NCI-H187 treated with DMSO at 0.1 percent for 48 hours (cell line): ENCODE measurements around the gene PLPPR4.
"Not testable (repeated sequence)": the region's sequence is repeated elsewhere in the genome, so short reads cannot be mapped to it uniquely, and the experiment has no call there.

Experiments
- DNase-seq: peaks from one replicate; lab custom pipeline; 2025; lab: John Stamatoyannopoulos, UW

Gene PLPPR4

DNA sequence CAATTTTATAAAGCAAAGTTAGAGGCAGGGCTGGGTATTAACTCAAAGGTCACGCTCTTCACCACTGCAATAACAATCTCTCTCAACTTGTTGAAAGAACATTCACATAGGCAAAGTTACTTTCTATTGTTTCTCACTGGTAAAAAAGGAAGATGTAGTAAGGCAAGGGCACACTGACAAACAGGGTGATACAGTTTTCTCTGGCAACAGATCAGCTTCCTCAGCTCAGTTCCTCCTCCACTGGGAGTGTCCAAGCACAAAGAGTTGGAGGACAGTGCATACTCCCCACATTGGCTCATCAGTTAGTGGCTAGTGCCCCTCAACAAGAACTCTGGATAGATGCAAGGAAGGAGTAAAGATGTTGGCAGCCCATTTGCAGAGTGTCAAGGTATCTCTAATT, 3.7 kb downstream of the PLPPR4 start:
- no peak for DNase-seq

DNA sequence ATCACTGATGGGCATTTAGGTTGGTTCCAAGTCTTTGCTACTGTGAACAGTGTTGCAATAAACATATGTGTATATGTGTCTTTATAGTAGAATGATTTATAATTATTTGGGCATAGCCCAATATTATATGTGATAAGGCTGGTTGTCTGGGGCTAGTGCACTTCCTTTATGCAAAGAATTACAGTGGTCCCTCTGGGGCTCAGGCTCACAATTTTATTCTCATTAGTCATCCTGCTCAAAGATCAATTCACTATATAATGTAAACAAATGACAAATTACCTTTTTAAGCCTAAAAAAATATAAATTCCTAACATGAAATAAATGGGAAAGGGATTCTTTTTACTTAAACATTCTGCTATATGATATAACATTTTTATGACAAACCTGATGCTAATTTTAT, 5.0 kb downstream of the PLPPR4 start:
- DNase-seq: no peak

DNA sequence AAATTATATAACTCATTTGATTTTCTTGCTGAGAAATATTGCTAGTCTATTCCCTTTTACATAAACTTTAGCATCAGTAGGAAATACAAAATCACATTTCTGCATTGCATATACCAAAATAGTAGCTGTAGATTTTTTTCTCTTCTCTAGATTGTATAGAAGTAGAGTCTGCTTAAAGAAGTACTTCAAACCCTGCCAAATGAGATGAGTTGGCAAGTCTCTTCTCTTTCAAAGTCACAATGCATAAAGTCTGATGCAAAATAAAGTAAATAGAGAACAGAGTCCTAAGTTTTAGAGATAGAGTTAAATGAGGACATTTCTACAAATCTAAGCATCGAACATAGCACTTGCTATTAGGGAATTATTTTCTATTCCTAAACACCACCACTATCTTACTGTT, 6.4 kb downstream of the PLPPR4 start:
- no peak for DNase-seq

DNA sequence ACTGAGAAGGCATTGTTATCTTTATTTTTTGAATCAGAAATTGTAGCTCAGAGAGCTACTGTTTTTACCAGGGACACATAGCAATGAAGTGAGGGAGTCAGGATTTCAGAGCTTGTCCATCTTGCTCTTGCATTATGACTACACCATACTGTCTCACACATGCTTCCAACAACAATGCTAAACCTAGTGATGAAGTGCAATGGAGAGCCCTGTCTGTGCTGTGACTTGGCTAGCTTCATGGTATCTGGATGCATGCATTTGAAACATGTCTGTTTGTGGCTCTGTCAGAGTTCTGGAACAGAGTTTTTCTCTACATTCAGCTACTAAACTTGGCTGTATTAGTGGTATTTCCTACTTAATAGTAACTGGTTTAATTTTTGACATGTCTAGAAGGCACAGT, 7.0 kb downstream of the PLPPR4 start:
- no peak for DNase-seq

DNA sequence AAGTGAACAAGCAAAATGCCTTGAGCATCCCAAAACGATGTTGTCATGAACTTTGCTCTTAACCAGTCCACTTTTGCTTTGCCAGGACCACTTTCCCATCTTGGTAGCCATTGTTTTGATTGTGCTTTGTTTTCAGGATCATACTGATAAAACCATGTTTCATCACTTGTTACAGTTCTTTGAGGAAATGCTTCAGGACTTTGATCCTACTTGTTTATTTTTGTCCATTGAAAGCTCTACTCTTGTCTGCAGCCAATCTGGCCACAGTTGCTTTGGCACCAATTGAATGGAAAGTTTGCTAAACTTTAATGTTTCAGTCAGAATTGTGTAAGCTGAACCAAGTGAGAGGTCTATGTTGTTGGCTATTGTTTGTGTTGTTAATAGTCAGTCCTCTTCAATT, 12.8 kb downstream of the PLPPR4 start:
- no peak for DNase-seq

DNA sequence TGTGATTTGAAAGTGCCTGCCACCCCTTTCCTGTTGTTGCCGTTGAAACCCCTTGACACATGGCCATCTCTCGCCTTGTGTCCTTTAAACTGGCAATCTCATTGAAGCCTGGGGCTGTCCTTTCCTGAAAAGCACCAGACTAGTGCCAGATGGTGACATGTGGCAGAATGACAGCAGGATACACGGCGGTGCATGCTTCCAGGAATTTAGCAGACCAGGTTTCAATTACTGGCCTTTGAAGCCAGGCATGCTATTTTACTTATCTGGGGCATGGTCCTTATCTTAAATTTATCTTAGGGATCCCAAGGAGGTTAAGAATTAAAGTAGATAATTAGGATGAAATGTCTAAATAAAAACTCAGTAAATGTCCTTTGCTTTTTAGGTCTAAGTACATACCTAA, 15.2 kb downstream of the PLPPR4 start:
- DNase-seq: no peak

DNA sequence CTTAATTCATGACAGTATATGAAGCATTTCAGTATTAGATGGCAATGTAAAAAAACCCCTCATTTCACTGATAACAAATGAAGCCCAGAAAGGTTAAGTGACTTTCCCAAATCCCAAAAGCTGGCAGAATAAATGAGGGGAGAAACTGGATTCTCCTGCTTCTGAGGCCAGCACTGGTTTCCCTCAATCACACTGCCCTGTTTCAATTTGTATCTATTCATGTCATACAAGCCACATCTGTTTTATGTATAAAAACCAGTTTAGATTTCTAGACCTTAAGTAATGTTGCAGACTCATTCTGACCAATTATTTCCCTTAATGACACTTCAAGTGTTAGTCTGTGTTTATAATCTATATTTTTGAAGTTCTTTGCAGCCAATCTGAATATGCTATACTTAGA, 16.8 kb downstream of the PLPPR4 start:
- no peak for DNase-seq

DNA sequence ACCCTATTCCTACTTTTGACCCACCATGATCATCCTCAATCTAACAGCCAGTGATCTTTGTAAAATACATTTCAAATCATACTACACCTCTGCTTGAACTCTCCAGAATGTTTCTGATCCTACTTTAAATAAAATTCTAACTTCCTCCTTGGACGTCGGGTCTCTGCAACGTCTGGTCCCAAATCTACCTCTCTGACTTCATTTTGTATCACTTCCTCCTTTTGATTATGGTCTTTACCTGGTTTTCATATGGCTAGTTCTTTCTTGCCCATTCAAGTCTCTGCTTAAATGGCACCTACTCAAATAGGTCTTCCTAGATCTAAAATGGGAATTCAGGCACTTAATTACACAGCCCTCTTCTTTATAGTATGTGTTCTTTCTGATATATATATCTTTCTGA, 18.2 kb downstream of the PLPPR4 start:
- DNase-seq: no peak

DNA sequence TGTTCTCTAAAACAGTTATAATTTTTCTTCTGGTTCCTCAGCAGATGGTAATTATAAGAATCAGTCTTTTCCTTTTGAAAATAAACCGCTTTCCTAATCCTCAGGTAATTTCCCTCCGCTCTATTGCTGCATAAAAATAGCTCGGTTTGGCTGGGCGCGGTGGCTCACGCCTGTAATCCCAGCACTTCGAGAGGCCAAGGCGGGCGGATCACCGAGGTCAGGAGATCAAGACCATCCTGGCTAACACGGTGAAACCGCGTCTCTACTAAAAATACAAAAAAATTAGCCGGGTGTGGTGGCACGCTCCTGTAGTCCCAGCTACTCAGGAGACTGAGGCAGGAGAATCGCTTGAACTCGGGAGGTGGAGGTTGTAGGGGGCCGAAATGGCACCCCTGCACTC, 19.2 kb downstream of the PLPPR4 start:
- not testable (repeated sequence) for DNase-seq

DNA sequence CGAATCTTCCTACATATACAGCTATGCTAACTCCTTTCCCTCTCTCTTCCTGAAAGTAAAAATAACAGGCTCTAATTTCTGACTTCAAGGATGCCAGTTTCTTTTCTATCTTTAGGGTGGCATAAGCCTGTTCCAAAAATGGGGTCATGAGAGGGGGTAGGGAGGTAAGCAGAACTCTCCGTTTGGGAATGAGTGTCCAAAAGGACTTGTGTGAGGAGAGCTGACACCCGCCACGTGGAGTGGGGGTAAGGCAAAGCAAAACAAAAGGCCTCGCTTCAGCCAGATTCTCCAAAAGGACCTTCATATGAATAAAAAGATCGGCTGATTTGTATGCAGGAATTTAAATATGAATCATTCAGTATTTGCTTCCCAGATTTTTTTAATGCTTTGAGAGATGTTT, 28.6 kb downstream of the PLPPR4 start:
- no peak for DNase-seq

DNA sequence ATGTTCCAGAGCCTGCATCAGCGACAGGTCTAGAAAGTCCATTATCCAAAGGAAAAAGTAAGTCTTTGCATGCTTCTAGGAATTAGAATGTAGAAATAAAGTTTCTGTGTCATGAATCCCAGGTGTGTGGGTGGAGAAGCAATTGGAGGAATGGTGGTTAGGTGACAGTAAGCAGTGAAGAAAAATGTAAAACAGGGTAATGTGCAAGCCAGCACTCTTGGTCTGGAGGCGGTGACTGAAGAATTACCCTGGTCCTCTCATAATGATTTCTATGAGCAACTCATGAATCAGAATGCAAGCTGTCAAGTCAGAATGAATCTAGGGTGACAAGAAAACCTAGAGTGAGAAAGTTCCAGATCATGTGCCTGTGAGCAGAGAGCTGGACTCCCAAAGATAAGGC, 33.6 kb downstream of the PLPPR4 start:
- no peak for DNase-seq

DNA sequence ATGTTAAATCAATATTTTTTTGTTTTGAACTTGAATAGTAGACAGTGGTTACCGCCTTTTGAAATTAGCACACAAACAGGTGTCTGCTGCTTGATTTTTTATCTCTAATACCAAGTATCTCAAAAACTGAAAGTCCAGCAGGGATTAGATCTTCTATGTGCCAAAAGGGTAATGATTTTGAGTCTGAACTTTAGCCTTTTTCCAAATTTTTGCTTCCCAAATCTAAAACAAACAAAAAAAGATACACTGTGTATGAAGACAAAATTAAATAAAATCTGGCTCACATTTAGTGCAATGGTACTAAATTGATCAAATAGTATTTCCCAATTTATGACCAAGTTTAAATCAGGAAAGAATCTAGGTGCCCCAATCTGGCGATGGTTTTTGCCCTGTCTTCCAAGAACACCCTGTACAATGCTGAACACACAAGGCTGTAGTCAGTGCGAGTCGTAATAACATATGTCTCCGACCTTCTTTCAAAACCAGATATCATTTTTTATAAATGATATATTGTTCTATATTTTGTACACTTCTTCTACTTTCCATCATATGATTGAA, 40.5 kb downstream of the PLPPR4 start:
- no peak for DNase-seq

DNA sequence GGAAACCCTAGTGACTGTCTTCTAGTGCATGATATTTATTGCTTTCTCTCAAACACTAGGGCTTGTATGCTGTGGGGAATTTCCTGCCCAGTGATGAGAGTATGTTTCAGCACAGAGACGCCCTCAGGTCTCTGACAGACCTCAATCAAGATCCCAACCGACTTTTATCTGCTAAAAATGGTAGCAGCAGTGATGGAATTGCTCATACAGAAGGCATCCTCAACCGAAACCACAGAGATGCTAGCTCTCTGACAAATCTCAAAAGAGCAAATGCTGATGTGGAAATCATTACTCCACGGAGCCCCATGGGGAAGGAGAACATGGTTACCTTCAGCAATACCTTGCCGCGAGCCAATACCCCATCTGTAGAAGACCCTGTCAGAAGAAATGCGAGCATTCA, 41.3 kb downstream of the PLPPR4 start:
- DNase-seq: no peak

DNA sequence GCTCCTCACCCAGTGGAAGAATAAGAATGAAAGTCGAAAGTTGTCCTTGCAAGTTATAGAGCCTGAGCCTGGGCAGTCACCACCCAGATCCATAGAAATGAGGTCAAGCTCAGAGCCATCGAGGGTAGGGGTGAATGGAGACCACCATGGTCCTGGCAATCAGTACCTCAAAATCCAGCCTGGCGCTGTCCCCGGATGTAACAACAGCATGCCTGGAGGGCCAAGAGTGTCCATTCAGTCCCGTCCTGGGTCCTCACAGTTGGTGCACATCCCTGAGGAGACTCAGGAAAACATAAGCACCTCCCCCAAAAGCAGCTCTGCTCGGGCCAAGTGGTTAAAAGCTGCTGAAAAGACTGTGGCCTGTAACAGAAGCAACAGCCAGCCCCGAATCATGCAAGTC, 41.8 kb downstream of the PLPPR4 start:
- no peak for DNase-seq

DNA sequence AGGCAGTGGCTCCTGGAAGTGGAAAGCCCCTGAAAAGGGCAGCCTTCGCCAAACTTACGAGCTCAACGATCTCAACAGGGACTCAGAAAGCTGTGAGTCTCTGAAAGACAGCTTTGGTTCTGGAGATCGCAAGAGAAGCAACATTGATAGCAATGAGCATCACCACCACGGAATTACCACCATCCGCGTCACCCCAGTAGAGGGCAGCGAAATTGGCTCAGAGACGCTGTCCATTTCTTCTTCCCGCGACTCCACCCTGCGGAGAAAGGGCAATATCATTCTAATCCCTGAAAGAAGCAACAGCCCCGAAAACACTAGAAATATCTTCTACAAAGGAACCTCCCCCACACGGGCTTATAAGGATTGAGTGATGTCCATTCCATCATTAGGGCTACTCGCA, 42.4 kb downstream of the PLPPR4 start:
- no peak for DNase-seq

DNA sequence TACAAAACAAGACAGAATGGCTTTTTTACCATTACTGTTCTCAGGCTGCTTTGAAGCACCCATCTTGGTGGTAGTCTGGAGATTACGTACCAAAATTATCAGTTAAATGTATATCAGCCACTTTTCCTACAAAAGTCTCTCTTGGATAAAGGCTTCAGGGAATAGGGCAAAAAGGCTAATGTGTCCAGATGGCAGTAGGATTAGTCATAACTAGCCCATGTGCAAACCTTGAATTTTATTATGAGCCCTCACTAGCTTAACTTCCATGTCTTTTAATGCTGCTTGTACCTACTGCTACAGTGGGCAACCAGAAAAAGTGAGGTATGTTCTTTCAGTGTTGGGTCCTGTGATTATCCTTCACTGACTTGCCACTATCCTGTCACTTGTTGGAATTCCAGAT, 51.0 kb downstream of the PLPPR4 start:
- no peak for DNase-seq

DNA sequence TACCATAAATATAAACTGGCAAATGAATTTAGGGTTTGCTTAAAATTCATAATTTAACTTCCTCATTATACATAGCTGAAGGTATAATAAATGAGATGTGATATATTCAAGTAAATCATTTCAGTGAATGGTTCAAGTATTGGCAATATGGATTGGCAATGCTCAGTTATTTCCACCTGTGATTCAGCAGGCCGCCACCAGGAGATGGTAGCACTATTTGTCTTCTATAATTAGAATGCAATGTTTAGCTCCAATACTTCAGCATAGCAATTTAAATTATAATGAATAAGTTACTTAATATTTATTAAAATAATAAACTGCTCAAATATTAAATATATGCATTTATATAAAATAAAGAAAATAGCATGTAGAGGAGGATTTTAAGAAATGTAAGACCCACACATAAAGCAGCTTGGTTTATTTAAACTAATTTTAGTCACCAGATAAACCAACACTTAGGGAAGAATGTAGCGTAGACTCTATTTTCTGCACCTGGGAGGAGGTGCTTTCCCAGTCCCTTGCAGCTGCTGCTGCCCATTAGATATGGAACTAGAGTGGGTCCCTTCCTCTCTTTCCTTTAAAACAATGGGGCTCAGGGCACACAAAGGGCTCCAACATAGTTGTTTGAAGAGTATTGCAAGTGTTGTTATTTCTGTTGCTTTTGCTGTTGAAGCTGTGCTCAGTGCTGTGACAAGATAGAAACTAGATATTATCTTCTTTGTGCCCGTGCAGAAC, 62.1 kb downstream of the PLPPR4 start:
- DNase-seq: no peak

DNA sequence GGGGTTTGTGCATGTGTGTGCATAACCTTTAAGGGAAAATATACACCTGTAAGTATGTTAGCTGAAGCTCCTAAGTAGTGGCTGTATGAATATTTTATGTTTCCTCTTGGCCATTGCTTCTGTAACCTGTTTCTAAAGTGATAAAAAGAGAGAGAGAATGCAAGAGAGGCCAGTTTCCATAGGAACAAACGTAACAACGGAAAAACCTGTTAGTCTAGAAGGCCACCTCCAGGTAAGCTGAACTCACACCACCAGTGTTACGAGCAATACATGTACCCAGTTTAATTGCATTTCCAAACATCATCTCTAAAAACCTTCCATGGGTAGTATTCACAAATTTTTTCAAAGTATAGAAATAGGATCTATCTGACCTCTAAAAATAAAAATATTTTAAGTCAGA, 63.1 kb downstream of the PLPPR4 start:
- DNase-seq: no peak

DNA sequence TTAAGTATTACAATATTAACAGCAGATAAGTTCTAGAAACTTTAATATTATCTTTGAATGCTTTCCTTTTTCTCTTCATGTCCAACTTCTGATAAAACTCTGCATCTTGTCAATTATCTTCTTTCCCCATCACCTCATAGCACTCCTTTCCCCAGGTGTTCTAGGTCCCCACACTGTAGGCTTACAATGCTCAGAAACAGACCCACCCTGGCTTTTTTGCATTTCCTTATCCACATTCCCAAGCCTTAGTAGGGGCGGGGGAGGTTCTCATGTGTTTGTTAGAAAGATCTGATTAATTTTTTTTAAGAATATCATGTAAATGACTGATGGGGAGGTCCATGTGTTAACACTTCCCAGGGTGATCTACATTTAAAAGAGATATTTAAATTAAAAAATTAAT, 63.9 kb downstream of the PLPPR4 start:
- DNase-seq: no peak

DNA sequence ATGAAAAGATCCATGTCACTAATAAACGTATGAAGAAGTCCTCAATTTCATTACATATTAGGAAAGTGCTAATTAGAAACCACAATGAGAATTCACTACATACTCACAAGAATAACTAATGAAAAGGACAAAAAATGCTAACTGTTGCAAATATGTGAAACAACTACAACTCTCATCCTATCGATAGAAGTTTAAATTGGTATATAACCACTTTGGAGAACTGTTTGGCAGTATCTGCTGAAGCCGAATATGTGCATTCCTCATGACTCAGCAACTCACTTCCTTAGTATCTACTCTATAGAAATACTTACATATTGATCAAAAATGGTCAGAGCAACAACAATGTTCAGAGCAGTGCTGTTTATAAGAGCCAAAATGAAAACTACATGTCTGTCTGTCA, 66.8 kb downstream of the PLPPR4 start:
- no peak for DNase-seq

DNA sequence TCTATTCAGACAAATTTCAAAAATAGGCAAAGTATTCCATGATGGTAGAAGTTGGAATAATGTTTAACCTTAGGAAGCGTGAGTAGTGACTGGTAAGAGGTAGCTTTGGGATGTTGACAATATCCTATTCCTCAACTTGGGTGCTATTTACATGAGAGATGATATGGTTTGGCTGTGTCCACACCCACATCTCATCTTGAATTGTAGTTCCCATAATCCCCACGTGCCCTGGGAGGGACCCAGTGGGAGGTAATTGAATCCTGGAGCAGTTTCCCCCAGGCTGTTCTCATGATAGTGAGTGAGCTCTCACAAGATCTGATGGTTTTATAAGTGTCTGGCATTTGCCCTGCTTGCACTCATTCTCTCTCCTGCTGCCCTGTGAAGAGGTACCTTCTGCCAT, 67.3 kb downstream of the PLPPR4 start:
- no peak for DNase-seq

DNA sequence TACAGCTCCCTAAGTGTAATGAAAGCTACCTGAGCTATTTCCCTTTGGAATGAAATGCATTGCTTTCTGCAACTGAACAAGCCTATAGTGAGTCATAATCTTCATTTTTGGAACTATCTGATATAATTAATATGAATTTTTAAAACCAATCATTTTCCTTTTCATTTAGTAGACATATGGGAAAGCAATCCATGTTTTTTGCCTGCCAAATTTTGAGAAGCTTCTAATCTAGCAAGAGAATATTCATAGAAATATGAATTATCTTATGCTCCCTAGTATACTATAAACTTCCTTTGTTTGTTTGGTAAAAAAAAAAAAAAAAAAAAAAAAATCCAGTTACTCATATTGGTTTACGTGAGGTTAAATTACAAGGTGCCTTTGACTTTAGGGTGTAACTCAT, 68.3 kb downstream of the PLPPR4 start:
- no peak for DNase-seq

DNA sequence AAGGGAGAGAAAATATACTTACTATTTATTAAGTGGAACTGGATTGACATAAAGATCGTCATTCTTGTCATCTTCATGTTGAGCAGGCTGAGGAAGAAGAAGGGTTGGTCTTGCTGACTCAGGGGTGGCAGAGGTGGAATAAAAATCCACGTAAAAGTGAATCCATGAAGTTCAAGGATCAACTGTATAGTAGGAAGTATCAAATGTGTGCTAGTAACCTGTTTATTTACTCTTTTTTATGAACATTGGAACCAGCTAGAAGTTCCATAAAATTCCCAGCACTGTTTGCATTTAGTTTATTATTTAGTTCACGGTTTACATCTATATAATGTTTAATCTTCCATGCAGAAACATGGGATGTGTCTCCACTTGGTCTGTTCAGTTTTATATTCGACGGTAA, 70.7 kb downstream of the PLPPR4 start:
- no peak for DNase-seq

DNA sequence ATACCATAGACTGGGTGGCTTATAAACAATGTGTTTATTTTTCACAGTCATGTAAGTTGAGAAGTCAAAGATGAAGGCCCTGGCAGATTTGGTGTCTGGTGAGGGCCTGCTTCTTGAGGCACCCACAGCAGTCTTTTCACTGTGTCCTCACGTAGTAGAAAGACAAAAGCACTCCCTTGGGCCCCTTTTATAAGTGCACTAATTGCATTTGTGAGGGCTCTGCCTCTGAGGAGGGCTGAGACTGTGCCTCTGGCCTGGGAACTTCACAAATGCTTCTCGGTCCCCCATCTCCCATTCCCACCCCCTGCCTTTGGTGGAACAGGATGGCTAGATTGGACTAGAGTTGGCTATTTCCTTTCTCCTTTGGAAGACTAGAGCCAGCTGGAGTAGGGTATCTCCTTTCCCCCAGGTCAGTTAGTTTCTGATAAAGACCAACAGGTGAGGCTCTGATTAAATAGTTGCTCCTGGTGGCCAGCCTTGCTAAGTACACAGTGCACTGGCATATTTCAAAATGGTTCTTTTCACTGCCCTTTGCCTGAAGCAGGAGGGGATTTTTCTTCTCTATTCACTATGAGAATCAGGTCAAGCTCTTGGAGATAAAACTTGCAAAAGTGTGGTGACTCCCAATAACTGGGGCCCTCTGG, 82.9 kb downstream of the PLPPR4 start:
- no peak for DNase-seq
